Upper lobe of left lung (tissue), 6 donors: ENCODE measurements around the gene SLC25A42. TPM values are rescaled to one million over a fixed set of nuclear protein-coding genes. Genes with fewer than 3 reads are reported as not detected.
A peak's percentile ranks its signal among the peaks of the same experiment; 100 is the strongest.
"Not testable (repeated sequence)": the region's sequence is repeated elsewhere in the genome, so short reads cannot be mapped to it uniquely, and the experiment has no call there.

Source experiments
- ATAC-seq, 2 donors: fragments of 200-7000 bp; cut with Tn5 transposase; one replicate each; pipeline ENCODE4 v1.9.1; 2022; ENCODE audit warnings: mild to moderate bottlenecking in 2 of 2, moderate library complexity in 2 of 2; ENCODE audit not compliant: low FRiP score in 2 of 2
- DNase-seq, 2 donors: peaks; one replicate each; pipeline ENCODE4 v3.0.0-alpha.2; 2019 to 2020
- H3K27ac ChIP-seq, 4 donors: fragments of 200-600 bp; sonication (generic); one replicate each; pipeline ENCODE4 v1.5.1; 2016 to 2019
- H3K27me3 ChIP-seq, 4 donors: fragments of 200-600 bp; sonication (generic); one replicate each; pipeline ENCODE4 v1.5.1; 2017 to 2019
- H3K36me3 ChIP-seq, 4 donors: fragments of 200-600 bp; sonication (generic); one replicate each; pipeline ENCODE4 v1.5.1; 2016 to 2019
- H3K4me1 ChIP-seq, 4 donors: fragments of 200-600 bp; sonication (generic); one replicate each; pipeline ENCODE4 v1.5.1; 2018 to 2019
- H3K4me3 ChIP-seq, 4 donors: fragments of 200-600 bp; sonication (generic); one replicate each; pipeline ENCODE4 v1.5.1; 2017 to 2019; ENCODE audit warnings: mild to moderate bottlenecking in 2 of 4, moderate library complexity in 1 of 4
- H3K9me3 ChIP-seq, 4 donors: fragments of 200-600 bp; sonication (generic); one replicate each; pipeline ENCODE4 v1.5.1; 2018 to 2019
- CTCF ChIP-seq, 6 experiments: fragments of 450-650 bp in 4 of 6; fragments of 200-600 bp in 2 of 6; sonication (generic) in 2 of 6; IDR thresholded peaks; one replicate each; pipeline ENCODE4 v1.5.1; 2016 to 2019; ENCODE audit warnings: antibody characterized with exemption in 6 of 6
- EP300 ChIP-seq, 4 donors: sonication (generic); formaldehyde crosslinking; IDR thresholded peaks; one replicate each; pipeline ENCODE4 v1.5.1; 2017; ENCODE audit warnings: antibody characterized with exemption in 4 of 4, control low read depth in 2 of 4
- POLR2A ChIP-seq, 4 donors: fragments of 450-650 bp; IDR thresholded peaks; one replicate each; pipeline ENCODE4 v1.5.1; 2016 to 2017; ENCODE audit warnings: antibody characterized with exemption in 4 of 4, mild to moderate bottlenecking in 2 of 4
- POLR2AphosphoS5 ChIP-seq, 2 donors: sonication (generic); formaldehyde crosslinking; IDR thresholded peaks; one replicate each; pipeline ENCODE4 v1.5.1; 2017; ENCODE audit warnings: antibody characterized with exemption in 2 of 2
- WGBS, 2 donors: methylation state at CpG; one replicate each; pipeline ENCODE4 v1.1.5; 2017 to 2018; 5-methylcytosine and 5-hydroxymethylcytosine counted together
- total RNA-seq, 6 donors: library from RNA; depleted of rRNA in 4 of 6; stranded (reverse); fragments of >200 nt in 4 of 6; gene quantifications; one replicate each; pipeline versions ENCODE4 v1.1.0 to v1.2.1, GENCODE V29; 2016 to 2021
- donor health status: DM: no; HTN: no; CAD: no; lungs with moderate emphysema.
- donor health status: DM: no; HTN: yes; CAD: no; lungs with severe emphysema.

Gene SLC25A42
- total RNA-seq, 6 donors from 2014 or later, result 5.6 to 23.0 (median 13.6) TPM

- ATAC-seq, result peak in 1 of 2 donors; percentile 51
- TF ChIP-seq EP300 (IDR thresholded peaks at IDR 0.05) (no peak), POLR2AphosphoS5 (IDR thresholded peaks at IDR 0.05) (no peak), CTCF (IDR thresholded peaks at IDR 0.05) (no peak), POLR2A (IDR thresholded peaks at IDR 0.05) (no peak)
- Histone ChIP-seq H3K27ac (no peak overlapping the region), H3K36me3 (peaks cover 0 to 6% (median under 1%) of the 10 kb centered on the region in 4 donors), H3K27me3 (no peaks in the 10 kb centered on the region), H3K9me3 (no peaks in the 10 kb centered on the region), H3K4me3 (peak overlapping the region in 3 of 4 donors; percentile 15 to 24 (median 18)), H3K4me1 (peaks cover 6 to 22% (median 7%) of the 10 kb centered on the region in 4 donors)
- 77 to 81% methylated on average over 14 to 25 of the region's 25 CpGs for WGBS, 2 donors
- DNase-seq, result peak in 1 of 2 donors; percentile 77
Measured at GRCh38 chr19:19106056-19106551, 42.3 kb downstream of the SLC25A42 start.

- H3K36me3 ChIP-seq, DNase-seq, H3K27me3 ChIP-seq, ATAC-seq, H3K9me3 ChIP-seq, H3K27ac ChIP-seq, H3K4me3 ChIP-seq: not testable (repeated sequence)
- WGBS, 2 donors, result 95 to 100% methylated on average over 7 of the region's 7 CpGs
- peaks cover 6 to 23% (median 7%) of the 10 kb centered on the region in 4 donors for H3K4me1 ChIP-seq
Measured at GRCh38 chr19:19106938-19107337, 43.1 kb downstream of the SLC25A42 start.

- DNase-seq (no peak), ATAC-seq (no peak)
- Histone ChIP-seq H3K4me3 (no peak overlapping the region), H3K27me3 (no peaks in the 10 kb centered on the region), H3K27ac (no peak overlapping the region), H3K4me1 (peaks cover 6 to 23% (median 7%) of the 10 kb centered on the region in 4 donors), H3K9me3 (no peaks in the 10 kb centered on the region), H3K36me3 (peaks cover 0 to 4% (median 0%) of the 10 kb centered on the region in 4 donors)
- TF ChIP-seq POLR2A (IDR thresholded peaks at IDR 0.05) (no peak), CTCF (IDR thresholded peaks at IDR 0.05) (no peak), EP300 (IDR thresholded peaks at IDR 0.05) (no peak), POLR2AphosphoS5 (IDR thresholded peaks at IDR 0.05) (no peak)
- WGBS, 2 donors, result 83 to 86% methylated on average over 11 of the region's 11 CpGs
Measured at GRCh38 chr19:19107654-19108053, 43.9 kb downstream of the SLC25A42 start.

GRCh38 chr19:19109601-19110000, 45.8 kb downstream of the SLC25A42 start:
- ATAC-seq, result no peak
- H3K27ac ChIP-seq, result no peak overlapping the region
- H3K4me3 ChIP-seq, result no peak overlapping the region
- H3K4me1 ChIP-seq, result peaks cover 6 to 23% (median 7%) of the 10 kb centered on the region in 4 donors
- H3K9me3 ChIP-seq, result no peaks in the 10 kb centered on the region
- TF ChIP-seq CTCF (IDR thresholded peaks at IDR 0.05) (no peak), POLR2A (IDR thresholded peaks at IDR 0.05) (no peak), POLR2AphosphoS5 (IDR thresholded peaks at IDR 0.05) (no peak), EP300 (IDR thresholded peaks at IDR 0.05) (no peak)
- DNase-seq, result no peak
- no peaks in the 10 kb centered on the region for H3K27me3 ChIP-seq
- WGBS, 2 donors, result 84 to 90% methylated on average over 9 of the region's 9 CpGs
- H3K36me3 ChIP-seq, result peaks cover 0 to 4% (median 0%) of the 10 kb centered on the region in 4 donors

- no peak overlapping the region for H3K4me3 ChIP-seq
- WGBS, 2 donors, result 30 to 38% methylated on average over 15 to 49 of the region's 66 CpGs
- ATAC-seq, result no peak
Measured at GRCh38 chr19:19110410-19111135, 46.8 kb downstream of the SLC25A42 start.

More at GRCh38 chr19:19110410-19111135, 46.8 kb downstream of the SLC25A42 start:
- H3K27me3 ChIP-seq, result no peaks in the 10 kb centered on the region
- H3K36me3 ChIP-seq, result peaks cover 0 to 4% (median 0%) of the 10 kb centered on the region in 4 donors
- peak in 1 of 2 donors; percentile 83 for DNase-seq
- no peaks in the 10 kb centered on the region for H3K9me3 ChIP-seq
- H3K27ac ChIP-seq, result no peak overlapping the region
- TF ChIP-seq CTCF (IDR thresholded peaks at IDR 0.05) (peak in 2 of 6 experiments; percentile 20 to 24), POLR2AphosphoS5 (IDR thresholded peaks at IDR 0.05) (no peak), EP300 (IDR thresholded peaks at IDR 0.05) (no peak), POLR2A (IDR thresholded peaks at IDR 0.05) (no peak)
- peaks cover 6 to 17% (median 7%) of the 10 kb centered on the region in 4 donors for H3K4me1 ChIP-seq
